ENCODE data around the gene SYT1.

SYT1 gene

GRCh38 chr12:78938341-78939084, 73.9 kb downstream of the SYT1 start:
- Histone ChIP-seq H4K91ac (ENCODE audit: low read length) (no peak overlapping the region), H3K4ac (ENCODE audit: low read depth in 1 of 2, low read length in 2 of 2) (no peak overlapping the region), H3K27ac (ENCODE audit: low read length, poor library complexity, severe bottlenecking) (no peak overlapping the region), H3K4me2 (ENCODE audit: low read length, poor library complexity, severe bottlenecking) (no peak overlapping the region), H2AFZ (ENCODE audit: low read depth, low read length) (no peak overlapping the region), H2AK5ac (ENCODE audit: low read length, severe bottlenecking) (no peak overlapping the region), H3K14ac (ENCODE audit: low read length in 2 of 2) (no peak overlapping the region), H3K4me1 (ENCODE audit: control insufficient read depth, insufficient read depth, low read depth, low read length) (no peaks in the 10 kb centered on the region), H3K27me3 (ENCODE audit: control insufficient read depth in 1 of 2, insufficient read depth in 1 of 2, low read length in 2 of 2) (no peaks in the 10 kb centered on the region), H2BK15ac (ENCODE audit: low read depth, poor library complexity, severe bottlenecking) (no peak overlapping the region), H2BK12ac (ENCODE audit: low read length in 2 of 2) (no peak overlapping the region), H3K9me3 (ENCODE audit: control insufficient read depth, low read length) (peaks cover 9% of the 10 kb centered on the region), H3K23ac (ENCODE audit: low read length in 2 of 2) (no peak overlapping the region), H3K36me3 (ENCODE audit: control insufficient read depth in 1 of 2, insufficient read depth in 2 of 2, low read depth in 1 of 2, low read length in 2 of 2) (no peaks in the 10 kb centered on the region), H3K18ac (ENCODE audit: low read depth in 1 of 2, low read length in 2 of 2) (no peak overlapping the region), H2BK120ac (ENCODE audit: low read depth, low read length) (no peak overlapping the region), H3K4me3 (ENCODE audit: insufficient read depth in 1 of 2, low read depth in 1 of 2, low read length in 2 of 2) (no peak overlapping the region), H4K8ac (ENCODE audit: low read length) (no peak overlapping the region), H2BK5ac (ENCODE audit: low read depth, low read length, poor library complexity, severe bottlenecking) (no peak overlapping the region), H3K9ac (ENCODE audit: low read length) (no peak overlapping the region), H3K79me1 (replicated peaks; ENCODE audit: low read length, poor library complexity, severe bottlenecking) (peaks cover 2% of the 10 kb centered on the region)
- 93% methylated on average over 2 of the region's 4 CpGs for WGBS
- DNase-seq = no peak

- Histone ChIP-seq H4K8ac (ENCODE audit: low read length) (no peak overlapping the region), H3K27me3 (ENCODE audit: control insufficient read depth in 1 of 2, insufficient read depth in 1 of 2, low read length in 2 of 2) (no peaks in the 10 kb centered on the region), H2BK15ac (ENCODE audit: low read depth, poor library complexity, severe bottlenecking) (no peak overlapping the region), H3K4me2 (ENCODE audit: low read length, poor library complexity, severe bottlenecking) (no peak overlapping the region), H3K9me3 (ENCODE audit: control insufficient read depth, low read length) (peaks cover 47% of the 10 kb centered on the region), H3K18ac (ENCODE audit: low read depth in 1 of 2, low read length in 2 of 2) (no peak overlapping the region), H3K4me3 (ENCODE audit: insufficient read depth in 1 of 2, low read depth in 1 of 2, low read length in 2 of 2) (no peak overlapping the region), H2AFZ (ENCODE audit: low read depth, low read length) (no peak overlapping the region), H3K14ac (ENCODE audit: low read length in 2 of 2) (no peak overlapping the region), H2BK5ac (ENCODE audit: low read depth, low read length, poor library complexity, severe bottlenecking) (no peak overlapping the region), H2BK120ac (ENCODE audit: low read depth, low read length) (no peak overlapping the region), H3K23ac (ENCODE audit: low read length in 2 of 2) (no peak overlapping the region), H3K4ac (ENCODE audit: low read depth in 1 of 2, low read length in 2 of 2) (no peak overlapping the region), H3K9ac (ENCODE audit: low read length) (no peak overlapping the region), H3K79me1 (replicated peaks; ENCODE audit: low read length, poor library complexity, severe bottlenecking) (no peaks in the 10 kb centered on the region), H2AK5ac (ENCODE audit: low read length, severe bottlenecking) (no peak overlapping the region), H4K91ac (ENCODE audit: low read length) (no peak overlapping the region), H3K27ac (ENCODE audit: low read length, poor library complexity, severe bottlenecking) (no peak overlapping the region), H3K36me3 (ENCODE audit: control insufficient read depth in 1 of 2, insufficient read depth in 2 of 2, low read depth in 1 of 2, low read length in 2 of 2) (no peaks in the 10 kb centered on the region), H2BK12ac (ENCODE audit: low read length in 2 of 2) (no peak overlapping the region), H3K4me1 (ENCODE audit: control insufficient read depth, insufficient read depth, low read depth, low read length) (no peaks in the 10 kb centered on the region)
- DNase-seq = no peak
Observed at GRCh38 chr12:78949532-78949931, 85.0 kb downstream of the SYT1 start.

GRCh38 chr12:78951803-78952551, 87.4 kb downstream of the SYT1 start:
- no peak overlapping the region for H3K27ac ChIP-seq (ENCODE audit: low read length, poor library complexity, severe bottlenecking)
- peak; percentile 9 for DNase-seq
- H3K9ac ChIP-seq (ENCODE audit: low read length) = no peak overlapping the region
- no peak overlapping the region for H2BK12ac ChIP-seq (ENCODE audit: low read length in 2 of 2)
- no peaks in the 10 kb centered on the region for H3K36me3 ChIP-seq (ENCODE audit: control insufficient read depth in 1 of 2, insufficient read depth in 2 of 2, low read depth in 1 of 2, low read length in 2 of 2)
- H3K4ac ChIP-seq (ENCODE audit: low read depth in 1 of 2, low read length in 2 of 2) = no peak overlapping the region
- no peaks in the 10 kb centered on the region for H3K79me1 ChIP-seq (replicated peaks; ENCODE audit: low read length, poor library complexity, severe bottlenecking)
- 88% methylated on average over 8 of the region's 11 CpGs for WGBS
- no peak overlapping the region for H3K18ac ChIP-seq (ENCODE audit: low read depth in 1 of 2, low read length in 2 of 2)
- no peak overlapping the region for H2BK120ac ChIP-seq (ENCODE audit: low read depth, low read length)
- no peak overlapping the region for H3K4me3 ChIP-seq (ENCODE audit: insufficient read depth in 1 of 2, low read depth in 1 of 2, low read length in 2 of 2)
- no peaks in the 10 kb centered on the region for H3K4me1 ChIP-seq (ENCODE audit: control insufficient read depth, insufficient read depth, low read depth, low read length)
- H3K27me3 ChIP-seq (ENCODE audit: control insufficient read depth in 1 of 2, insufficient read depth in 1 of 2, low read length in 2 of 2) = no peaks in the 10 kb centered on the region
- H2AFZ ChIP-seq (ENCODE audit: low read depth, low read length) = no peak overlapping the region
- no peak overlapping the region for H2AK5ac ChIP-seq (ENCODE audit: low read length, severe bottlenecking)
- no peak overlapping the region for H3K23ac ChIP-seq (ENCODE audit: low read length in 2 of 2)
- no peak overlapping the region for H2BK15ac ChIP-seq (ENCODE audit: low read depth, poor library complexity, severe bottlenecking)
- H3K4me2 ChIP-seq (ENCODE audit: low read length, poor library complexity, severe bottlenecking) = no peak overlapping the region
- H3K14ac ChIP-seq (ENCODE audit: low read length in 2 of 2) = no peak overlapping the region
- H2BK5ac ChIP-seq (ENCODE audit: low read depth, low read length, poor library complexity, severe bottlenecking) = no peak overlapping the region
- no peak overlapping the region for H4K91ac ChIP-seq (ENCODE audit: low read length)
- peaks cover 34% of the 10 kb centered on the region for H3K9me3 ChIP-seq (ENCODE audit: control insufficient read depth, low read length)
- no peak overlapping the region for H4K8ac ChIP-seq (ENCODE audit: low read length)

- H4K8ac ChIP-seq (ENCODE audit: low read length) = no peak overlapping the region
- no peak overlapping the region for H2BK5ac ChIP-seq (ENCODE audit: low read depth, low read length, poor library complexity, severe bottlenecking)
- no peak overlapping the region for H2AK5ac ChIP-seq (ENCODE audit: low read length, severe bottlenecking)
- H3K23ac ChIP-seq (ENCODE audit: low read length in 2 of 2) = no peak overlapping the region
- no peak overlapping the region for H2BK12ac ChIP-seq (ENCODE audit: low read length in 2 of 2)
- H3K79me1 ChIP-seq (replicated peaks; ENCODE audit: low read length, poor library complexity, severe bottlenecking) = no peaks in the 10 kb centered on the region
- no peak overlapping the region for H3K4me3 ChIP-seq (ENCODE audit: insufficient read depth in 1 of 2, low read depth in 1 of 2, low read length in 2 of 2)
- no peak overlapping the region for H3K27ac ChIP-seq (ENCODE audit: low read length, poor library complexity, severe bottlenecking)
- H3K18ac ChIP-seq (ENCODE audit: low read depth in 1 of 2, low read length in 2 of 2) = no peak overlapping the region
- H4K91ac ChIP-seq (ENCODE audit: low read length) = no peak overlapping the region
- H3K4me1 ChIP-seq (ENCODE audit: control insufficient read depth, insufficient read depth, low read depth, low read length) = no peaks in the 10 kb centered on the region
- no peak overlapping the region for H3K9ac ChIP-seq (ENCODE audit: low read length)
- no peak for DNase-seq
- H3K27me3 ChIP-seq (ENCODE audit: control insufficient read depth in 1 of 2, insufficient read depth in 1 of 2, low read length in 2 of 2) = no peaks in the 10 kb centered on the region
- H3K4ac ChIP-seq (ENCODE audit: low read depth in 1 of 2, low read length in 2 of 2) = no peak overlapping the region
- no peak overlapping the region for H3K14ac ChIP-seq (ENCODE audit: low read length in 2 of 2)
- no peak overlapping the region for H2AFZ ChIP-seq (ENCODE audit: low read depth, low read length)
- no peaks in the 10 kb centered on the region for H3K36me3 ChIP-seq (ENCODE audit: control insufficient read depth in 1 of 2, insufficient read depth in 2 of 2, low read depth in 1 of 2, low read length in 2 of 2)
- H3K4me2 ChIP-seq (ENCODE audit: low read length, poor library complexity, severe bottlenecking) = no peak overlapping the region
- no peak overlapping the region for H2BK15ac ChIP-seq (ENCODE audit: low read depth, poor library complexity, severe bottlenecking)
- H2BK120ac ChIP-seq (ENCODE audit: low read depth, low read length) = no peak overlapping the region
- WGBS = no CpG with 5 or more reads among the region's 1 CpG
- H3K9me3 ChIP-seq (ENCODE audit: control insufficient read depth, low read length) = peaks cover 32% of the 10 kb centered on the region
Observed at GRCh38 chr12:78952552-78952929, 88.0 kb downstream of the SYT1 start.
